Upper lobe of right lung (tissue), 1 donor: ENCODE results near the gene RFPL1. TPM values are rescaled to one million over a fixed set of nuclear protein-coding genes. Genes with fewer than 3 reads are reported as not detected.

Source experiments
- ATAC-seq: fragments of 200-7000 bp; cut with Tn5 transposase; one replicate; pipeline ENCODE4 v1.9.1; 2020; ENCODE audit warnings: mild to moderate bottlenecking, moderate library complexity
- DNase-seq: peaks from one replicate; pipeline ENCODE4 v3.0.0-alpha.2; 2020
- H3K27ac ChIP-seq: fragments of 200-600 bp; one replicate; pipeline ENCODE4 v1.8.0; 2022
- H3K27me3 ChIP-seq: fragments of 200-600 bp; one replicate; pipeline ENCODE4 v1.8.0; 2022; ENCODE audit warnings: mild to moderate bottlenecking
- H3K36me3 ChIP-seq: fragments of 200-600 bp; one replicate; pipeline ENCODE4 v1.8.0; 2022
- H3K4me1 ChIP-seq: fragments of 200-600 bp; one replicate; pipeline ENCODE4 v1.8.0; 2022
- H3K4me3 ChIP-seq: fragments of 200-600 bp; one replicate; pipeline ENCODE4 v1.8.0; 2022; ENCODE audit warnings: mild to moderate bottlenecking
- H3K9me3 ChIP-seq: fragments of 200-600 bp; one replicate; pipeline ENCODE4 v1.8.0; 2022
- intact Hi-C: fragments of 100-400 bp; cut with DNase I; formaldehyde crosslinking; loops from one replicate; pipeline ENCODE4 v1.11.0; 2022
- total RNA-seq: library from RNA; stranded (reverse); fragmentation: NEBNext Ultra II Directional; extraction: Animal tissue kit (Norgen Biotek cat#: 25700); gene quantifications from one replicate; pipeline ENCODE4 v1.2.1, GENCODE V29; 2021
- TF ChIP-seq, protein P1 (sequence below): fragments of 200-600 bp; IDR thresholded peaks from one replicate; pipeline ENCODE4 v1.8.0; 2022; ENCODE audit warnings: antibody characterized with exemption
- donor health status: DM: no; HTN: yes; CAD: no; lungs with severe emphysema.

Gene RFPL1
- total RNA-seq, 1 donor from 2014 or later: not detected

DNA sequence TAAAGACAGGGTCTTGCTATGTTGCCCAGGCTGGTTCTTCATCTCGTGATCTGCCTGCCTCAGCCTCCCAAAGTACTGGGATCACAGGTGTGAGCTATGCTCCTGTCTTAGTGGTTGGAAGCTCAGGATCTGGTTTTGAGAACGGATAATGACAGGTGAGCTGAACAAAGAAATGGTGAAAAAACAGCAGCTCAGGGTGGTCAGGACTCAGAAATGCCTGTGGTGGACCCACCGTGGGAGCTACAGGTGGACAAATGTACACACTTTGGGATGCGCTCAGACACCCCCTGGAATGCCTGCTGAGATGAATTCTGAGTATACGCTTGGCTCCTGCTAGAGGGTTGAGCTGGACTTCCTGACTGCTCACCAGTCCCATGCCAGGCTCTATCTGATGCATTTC lies 9.5 kb downstream of the RFPL1 start:
- Histone ChIP-seq H3K36me3 (no peaks in the 10 kb centered on the region), H3K27me3 (no peaks in the 10 kb centered on the region), H3K27ac (no peak overlapping the region), H3K9me3 (no peaks in the 10 kb centered on the region), H3K4me1 (no peaks in the 10 kb centered on the region), H3K4me3 (no peak overlapping the region)
- DNase-seq: no peak
- intact Hi-C loops: no loop called here
- no peak for ATAC-seq
- TF ChIP-seq, protein P1, sequence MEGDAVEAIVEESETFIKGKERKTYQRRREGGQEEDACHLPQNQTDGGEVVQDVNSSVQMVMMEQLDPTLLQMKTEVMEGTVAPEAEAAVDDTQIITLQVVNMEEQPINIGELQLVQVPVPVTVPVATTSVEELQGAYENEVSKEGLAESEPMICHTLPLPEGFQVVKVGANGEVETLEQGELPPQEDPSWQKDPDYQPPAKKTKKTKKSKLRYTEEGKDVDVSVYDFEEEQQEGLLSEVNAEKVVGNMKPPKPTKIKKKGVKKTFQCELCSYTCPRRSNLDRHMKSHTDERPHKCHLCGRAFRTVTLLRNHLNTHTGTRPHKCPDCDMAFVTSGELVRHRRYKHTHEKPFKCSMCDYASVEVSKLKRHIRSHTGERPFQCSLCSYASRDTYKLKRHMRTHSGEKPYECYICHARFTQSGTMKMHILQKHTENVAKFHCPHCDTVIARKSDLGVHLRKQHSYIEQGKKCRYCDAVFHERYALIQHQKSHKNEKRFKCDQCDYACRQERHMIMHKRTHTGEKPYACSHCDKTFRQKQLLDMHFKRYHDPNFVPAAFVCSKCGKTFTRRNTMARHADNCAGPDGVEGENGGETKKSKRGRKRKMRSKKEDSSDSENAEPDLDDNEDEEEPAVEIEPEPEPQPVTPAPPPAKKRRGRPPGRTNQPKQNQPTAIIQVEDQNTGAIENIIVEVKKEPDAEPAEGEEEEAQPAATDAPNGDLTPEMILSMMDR: no peak

DNA sequence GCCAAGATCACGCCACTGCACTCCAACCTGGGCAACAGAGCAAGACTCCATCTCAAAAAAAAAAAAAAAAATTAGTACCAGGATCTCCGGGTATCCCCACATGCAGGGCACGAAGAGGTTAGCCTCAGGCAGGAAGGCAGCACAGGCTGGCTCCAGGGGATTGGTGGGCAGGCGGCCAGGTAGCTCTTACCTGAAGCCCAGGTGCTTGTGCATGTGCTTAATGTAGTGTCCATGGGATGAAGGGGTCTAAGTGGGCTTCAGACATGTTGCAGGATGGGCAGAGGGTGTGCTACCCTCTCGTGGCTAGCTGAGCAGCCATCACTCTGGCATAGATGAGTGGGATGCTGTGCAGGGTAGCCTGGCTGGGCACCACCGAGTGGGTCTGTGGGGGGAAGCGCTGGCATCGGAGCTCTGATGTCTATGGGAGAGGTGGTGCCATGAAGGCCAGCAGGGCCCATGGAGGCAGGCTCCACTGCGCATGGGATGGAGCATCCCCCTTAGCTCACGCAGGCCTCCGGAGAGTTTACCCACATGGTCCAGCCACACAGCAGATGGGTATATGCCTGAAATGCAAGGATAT lies 11.0 kb downstream of the RFPL1 start:
- H3K4me1 ChIP-seq: no peaks in the 10 kb centered on the region
- H3K27ac ChIP-seq: no peak overlapping the region
- ATAC-seq (no peak), DNase-seq (peak; percentile 22)
- H3K27me3 ChIP-seq: no peaks in the 10 kb centered on the region
- intact Hi-C loops: no loop called here
- no peaks in the 10 kb centered on the region for H3K9me3 ChIP-seq
- H3K36me3 ChIP-seq: no peaks in the 10 kb centered on the region
- TF ChIP-seq, protein P1: no peak
- H3K4me3 ChIP-seq: no peak overlapping the region

DNA sequence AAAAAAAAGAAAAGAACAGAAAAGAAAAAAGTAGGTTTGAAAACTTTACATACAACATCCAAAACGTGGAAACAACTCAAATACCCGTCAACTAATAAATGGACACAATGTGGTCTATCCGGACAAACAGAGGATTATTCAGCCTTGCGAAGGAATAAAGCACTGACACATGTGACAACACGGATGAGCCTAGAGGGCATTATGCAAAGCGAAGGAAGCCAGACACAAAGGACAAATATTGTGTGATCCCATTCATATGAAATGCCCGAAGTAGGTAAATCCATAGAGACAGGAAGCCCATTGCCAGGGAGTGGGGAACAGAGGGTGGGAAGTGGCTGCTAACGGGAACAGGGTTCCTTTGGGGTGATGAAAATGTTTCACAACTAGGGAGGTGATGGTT lies 11.8 kb downstream of the RFPL1 start:
- Histone ChIP-seq H3K27ac (no peak overlapping the region), H3K36me3 (no peaks in the 10 kb centered on the region), H3K9me3 (no peaks in the 10 kb centered on the region), H3K27me3 (no peaks in the 10 kb centered on the region), H3K4me3 (no peak overlapping the region), H3K4me1 (no peaks in the 10 kb centered on the region)
- ATAC-seq: no peak
- TF ChIP-seq, protein P1: no peak
- DNase-seq: no peak
- intact Hi-C loops: no loop called here

DNA sequence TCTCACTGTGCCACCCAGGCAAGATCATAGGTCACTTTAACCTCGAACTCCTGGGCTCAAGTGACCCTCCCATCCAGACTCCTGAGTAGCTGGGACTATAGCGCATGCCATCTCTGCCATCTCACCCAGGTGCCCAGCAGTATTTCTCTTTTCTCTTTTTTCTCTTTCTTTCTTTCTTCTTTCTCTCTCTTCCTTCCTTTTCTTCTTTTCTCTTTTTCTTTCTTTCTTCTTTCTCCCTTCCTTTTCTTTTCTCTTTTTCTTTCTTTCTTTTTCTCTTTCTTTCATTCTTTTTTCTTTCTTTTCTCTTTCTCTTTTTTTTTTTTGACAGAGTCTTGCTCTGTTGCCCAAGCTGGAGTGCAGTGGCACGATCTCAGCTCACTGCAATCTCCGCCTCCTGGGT lies 13.5 kb downstream of the RFPL1 start:
- no peak for ATAC-seq
- TF ChIP-seq, protein P1: no peak
- intact Hi-C loops: no loop called here
- no peak overlapping the region for H3K4me3 ChIP-seq
- H3K27ac ChIP-seq: no peak overlapping the region
- H3K4me1 ChIP-seq: no peaks in the 10 kb centered on the region
- H3K9me3 ChIP-seq: no peaks in the 10 kb centered on the region
- no peaks in the 10 kb centered on the region for H3K27me3 ChIP-seq
- H3K36me3 ChIP-seq: no peaks in the 10 kb centered on the region
- no peak for DNase-seq

DNA sequence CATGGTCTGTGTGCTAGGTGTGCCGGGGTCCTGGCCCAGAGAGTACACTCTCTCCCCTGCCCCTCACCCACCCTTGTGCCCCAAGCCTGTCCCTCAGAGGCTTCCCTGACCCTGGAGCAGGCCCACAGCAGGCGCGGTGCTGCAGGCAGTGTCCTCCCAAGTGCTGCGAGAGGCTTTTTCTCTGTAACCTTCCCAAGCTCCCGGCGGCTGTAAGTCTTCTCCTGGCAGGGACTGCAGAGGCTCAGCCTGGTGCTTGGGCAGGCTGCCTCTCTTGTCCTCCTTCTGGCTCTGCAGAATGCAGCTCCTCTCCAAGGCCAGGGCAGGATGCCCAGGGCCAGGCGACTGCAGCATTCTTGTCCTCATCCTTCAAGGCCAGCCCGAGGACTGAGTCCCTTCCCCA lies 15.9 kb downstream of the RFPL1 start:
- ATAC-seq (peak; percentile 31), DNase-seq (no peak)
- no peaks in the 10 kb centered on the region for H3K36me3 ChIP-seq
- TF ChIP-seq, protein P1: no peak
- no peak overlapping the region for H3K4me3 ChIP-seq
- no peaks in the 10 kb centered on the region for H3K4me1 ChIP-seq
- H3K27me3 ChIP-seq: no peaks in the 10 kb centered on the region
- intact Hi-C loops: no loop called here
- no peak overlapping the region for H3K27ac ChIP-seq
- H3K9me3 ChIP-seq: no peaks in the 10 kb centered on the region

DNA sequence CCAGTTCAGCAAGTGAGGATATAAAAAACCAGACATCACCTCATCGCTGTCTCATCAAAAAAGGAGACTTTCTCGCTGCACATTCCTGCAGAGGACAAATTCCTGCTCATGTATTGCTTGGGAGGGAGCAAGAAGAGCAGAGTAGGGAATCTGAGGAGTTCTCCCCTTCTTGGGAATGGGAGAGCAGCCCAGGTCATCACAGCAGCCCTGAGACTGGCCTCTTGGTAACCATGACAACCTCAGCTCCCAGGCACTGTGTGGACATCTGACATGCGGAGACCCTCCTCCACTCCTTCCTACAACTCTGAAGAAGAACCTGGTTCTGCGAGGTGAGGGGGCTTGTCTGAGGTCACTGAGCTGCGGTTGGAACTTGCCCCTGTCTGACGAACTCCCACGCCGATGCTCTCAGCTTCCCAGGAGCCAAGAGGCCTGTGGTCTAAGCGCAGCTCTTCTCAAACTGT lies 17.9 kb downstream of the RFPL1 start:
- intact Hi-C loops: no loop called here
- ATAC-seq: no peak

More for the DNA sequence above, 17.9 kb downstream of the RFPL1 start:
- Histone ChIP-seq H3K27ac (no peak overlapping the region), H3K4me1 (no peaks in the 10 kb centered on the region), H3K9me3 (no peaks in the 10 kb centered on the region), H3K4me3 (no peak overlapping the region), H3K36me3 (no peaks in the 10 kb centered on the region), H3K27me3 (no peaks in the 10 kb centered on the region)
- TF ChIP-seq, protein P1: no peak
- no peak for DNase-seq
